Smooth muscle cell of the brain vasculature (primary cell): Measurements from ENCODE around the gene LCA5.
A peak's percentile ranks its signal among the peaks of the same experiment; 100 is the strongest.
"Not testable (repeated sequence)": the region's sequence is repeated elsewhere in the genome, so short reads cannot be mapped to it uniquely, and the experiment has no call there.

Source experiments
- DNase-seq: peaks from one replicate; pipeline ENCODE4 v3.0.0-alpha.2; 2012; ENCODE audit warnings: low read depth, low spot score

LCA5 gene

GRCh38 chr6:79467716-79468115, 69.5 kb downstream of the LCA5 start:
- no peak for DNase-seq

DNA sequence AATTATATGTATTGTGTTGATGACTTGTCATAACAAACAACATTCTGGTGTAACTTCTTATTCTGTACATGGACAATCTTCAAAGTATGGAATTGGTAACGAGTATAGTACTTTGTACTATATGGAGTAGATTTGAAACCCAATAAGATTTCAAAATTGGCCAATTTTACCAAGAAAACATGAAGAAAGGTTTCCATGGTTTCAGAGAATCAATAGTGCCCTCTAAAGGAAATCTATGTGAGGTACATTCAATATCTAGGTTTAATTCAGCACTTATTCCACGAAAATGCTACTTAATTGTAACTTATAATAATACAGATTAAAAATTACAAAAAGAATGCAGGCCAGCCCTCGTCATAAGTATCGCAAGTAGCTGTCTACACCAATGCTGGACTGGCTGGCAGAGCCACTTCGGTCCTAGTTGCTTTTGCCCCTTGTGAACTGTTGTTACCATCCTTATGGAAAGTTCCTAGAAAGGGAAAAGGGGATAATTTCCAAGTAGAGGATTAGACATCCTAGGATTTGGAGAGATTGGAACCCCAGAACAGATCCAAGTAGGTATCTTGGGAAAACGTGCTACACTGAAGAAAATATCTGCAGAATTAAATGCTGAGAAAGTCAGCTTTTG, 70.9 kb downstream of the LCA5 start:
- no peak for DNase-seq

DNA sequence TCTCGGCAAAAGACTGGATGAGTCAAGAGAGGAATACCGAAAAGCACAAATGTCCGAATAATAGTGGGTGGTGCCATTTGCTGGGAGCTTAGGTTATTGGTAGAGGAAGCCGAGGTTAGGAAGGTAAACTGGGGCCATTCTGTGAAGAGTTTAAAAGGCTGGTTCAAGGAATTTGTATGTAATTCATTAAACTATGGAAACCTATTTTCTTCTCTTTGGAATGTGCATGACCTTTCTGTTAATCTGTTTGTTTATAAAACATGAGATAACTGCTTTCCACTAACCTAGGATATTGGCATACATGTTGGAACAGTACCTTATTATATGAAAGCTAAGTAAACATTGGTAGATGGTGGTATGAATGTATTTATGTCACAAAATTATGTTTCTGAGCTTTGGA, 71.8 kb downstream of the LCA5 start:
- DNase-seq, result no peak

DNA sequence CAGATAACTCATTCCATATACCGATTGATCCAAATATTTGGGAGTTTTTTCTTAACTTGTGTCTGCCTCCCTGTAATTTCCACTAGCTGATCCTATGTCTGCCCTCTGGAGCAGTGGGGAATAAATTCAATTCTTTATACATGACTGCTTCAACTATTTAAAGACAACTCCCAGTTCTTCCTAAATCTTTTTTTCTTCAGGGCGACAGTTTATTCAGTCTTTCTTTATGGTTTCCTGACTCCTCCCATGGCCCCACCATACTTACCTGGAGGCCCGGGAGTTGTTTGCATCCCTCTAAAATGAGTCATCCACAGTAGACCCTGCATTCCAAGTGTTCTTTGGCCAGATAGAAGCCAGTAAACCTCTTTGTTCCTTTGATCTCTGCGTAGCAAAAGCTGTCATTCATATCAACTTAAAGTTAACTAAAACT, 73.6 kb downstream of the LCA5 start:
- no peak for DNase-seq

- DNase-seq, result no peak
Observed at GRCh38 chr6:79461205-79461604, 76.0 kb downstream of the LCA5 start.

- no peak for DNase-seq
Observed at GRCh38 chr6:79455446-79455845, 81.8 kb downstream of the LCA5 start.

DNA sequence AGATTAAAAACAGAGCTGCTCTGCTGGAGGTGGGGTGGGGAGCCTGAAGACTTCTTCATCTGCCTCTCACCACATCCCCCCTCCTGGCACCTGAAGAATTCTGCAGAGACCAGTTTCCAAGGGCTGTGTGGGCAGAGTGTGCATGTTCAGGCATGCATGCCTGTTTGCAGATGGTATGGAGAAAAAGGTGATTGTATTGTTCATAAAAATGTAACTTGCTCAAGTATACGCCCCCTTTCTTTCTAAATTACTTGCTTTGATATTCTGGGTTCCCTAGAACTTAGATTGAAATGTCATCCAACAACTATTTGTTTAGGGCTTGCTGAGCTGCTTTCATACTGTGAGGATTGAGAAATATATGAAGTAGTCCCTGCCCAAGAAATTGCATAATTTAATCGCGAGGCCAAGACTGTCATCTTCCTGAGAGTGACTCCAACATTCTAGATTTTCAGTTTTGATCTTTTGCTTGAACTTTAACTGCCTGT, 83.6 kb downstream of the LCA5 start:
- DNase-seq, result peak; percentile 18

- DNase-seq, result no peak
Observed at GRCh38 chr6:79450984-79451383, 86.2 kb downstream of the LCA5 start.

DNA sequence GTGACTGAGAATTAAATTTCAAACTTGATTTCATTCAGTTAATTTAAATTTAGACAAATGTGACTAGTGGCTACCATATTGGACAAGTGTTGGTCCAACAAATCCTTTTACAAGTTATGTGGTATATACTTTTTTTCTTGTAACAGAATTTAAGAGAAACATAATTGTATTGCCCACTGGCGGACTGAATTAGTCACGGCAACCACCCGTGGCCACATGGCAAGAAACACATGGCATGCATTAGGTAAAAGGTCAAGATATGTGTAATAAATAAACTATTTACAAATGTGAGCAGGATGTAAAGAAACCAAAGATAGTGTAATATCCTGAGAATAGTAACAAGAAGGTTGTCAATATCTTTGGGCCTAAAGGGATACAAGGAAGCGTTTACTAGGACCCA, 91.2 kb downstream of the LCA5 start:
- no peak for DNase-seq

DNA sequence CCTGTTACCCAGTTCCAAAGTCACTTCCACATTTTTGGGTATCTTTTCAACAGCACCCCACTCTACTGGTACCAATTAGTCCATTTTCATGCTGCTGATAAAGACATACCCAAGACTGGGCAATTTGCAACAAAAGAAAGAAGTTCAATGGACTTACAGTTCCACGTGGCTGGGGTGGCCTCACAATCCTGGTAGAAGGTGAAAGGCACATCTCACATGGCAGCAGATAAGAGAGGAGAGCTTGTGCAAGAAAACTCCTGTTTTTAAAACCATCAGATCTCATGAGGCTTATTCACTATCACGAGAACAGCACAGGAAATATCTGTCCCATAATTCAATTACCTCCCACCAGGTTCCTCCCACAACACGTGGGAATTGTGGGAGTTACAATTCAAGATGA, 93.4 kb downstream of the LCA5 start:
- DNase-seq, result not testable (repeated sequence)

DNA sequence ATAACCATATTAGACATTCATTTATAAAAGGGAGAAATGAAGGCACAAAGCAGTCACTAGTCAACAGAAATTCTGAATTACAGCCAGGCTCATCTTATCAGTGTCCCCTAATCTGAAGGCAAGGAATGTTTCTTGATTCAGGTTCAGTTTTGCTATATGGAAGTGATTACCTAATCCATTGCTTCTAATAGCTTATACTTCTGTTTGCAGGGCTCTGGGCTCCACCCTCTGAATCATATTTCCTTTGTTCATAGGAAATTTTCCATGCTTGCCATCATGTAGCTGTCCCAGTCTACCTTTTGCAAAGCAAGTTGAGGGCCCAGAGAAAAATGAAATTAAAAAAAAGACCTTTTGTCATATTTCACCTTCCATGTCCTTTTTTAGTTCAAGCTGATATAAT, 96.0 kb downstream of the LCA5 start:
- DNase-seq, result no peak

DNA sequence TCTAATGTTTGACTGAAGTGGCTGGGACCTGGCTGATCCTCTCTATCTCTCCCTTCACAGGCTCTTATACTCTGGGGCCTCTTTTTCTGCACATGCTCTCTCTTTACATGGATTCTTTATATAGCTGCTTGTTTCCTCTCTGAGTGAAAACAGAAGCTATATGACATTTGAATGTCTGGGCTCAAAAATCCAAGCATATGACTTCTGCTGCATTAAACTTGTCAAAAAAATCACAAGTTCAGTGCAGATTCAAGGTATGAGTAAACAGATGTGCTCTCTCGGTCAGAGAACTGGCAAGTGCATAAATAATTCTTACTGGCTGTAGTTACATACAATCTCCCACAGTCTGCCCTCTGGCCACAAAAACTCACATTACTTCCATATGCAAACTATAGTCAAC, 96.6 kb downstream of the LCA5 start:
- DNase-seq, result no peak

DNA sequence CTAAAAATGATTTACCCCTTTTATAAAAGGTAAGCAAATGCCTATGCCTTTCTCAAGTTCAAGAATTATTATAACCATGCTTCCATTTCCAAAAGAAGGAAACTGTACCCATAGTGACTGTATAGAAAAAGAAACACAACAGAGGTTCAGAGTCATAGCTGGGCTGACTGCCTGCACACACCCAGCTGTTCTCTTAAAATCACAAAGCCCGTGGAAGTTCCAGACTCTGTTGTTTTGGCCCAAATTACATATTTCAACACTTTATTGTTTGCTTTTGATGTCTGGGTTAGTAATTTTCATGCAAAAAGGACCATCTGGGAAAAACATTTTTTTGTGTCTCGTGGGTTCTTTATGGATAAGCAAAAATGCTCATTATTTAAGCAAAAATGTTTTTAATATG, 99.2 kb downstream of the LCA5 start:
- no peak for DNase-seq

DNA sequence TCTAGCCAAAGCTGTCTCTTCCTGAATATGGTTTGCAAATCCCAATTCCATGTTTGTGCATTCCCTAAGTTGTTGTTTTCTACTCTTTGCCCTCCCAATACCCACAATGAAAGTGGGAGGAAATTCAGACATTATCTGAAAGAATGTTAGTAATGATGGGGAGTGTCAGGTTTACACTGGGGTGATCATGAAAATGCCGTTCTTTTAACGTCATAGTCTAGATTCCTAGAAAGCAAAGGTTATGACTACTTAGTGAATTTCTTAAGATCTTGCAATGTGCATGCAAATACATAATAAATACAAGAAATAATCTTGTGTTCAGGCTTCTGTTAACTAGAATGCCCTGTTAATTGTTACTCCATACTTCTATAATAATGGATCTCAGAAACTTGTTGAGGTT, 101.0 kb downstream of the LCA5 start:
- no peak for DNase-seq

GRCh38 chr6:79435746-79436145, 101.5 kb downstream of the LCA5 start:
- DNase-seq, result no peak
